ENCODE measurements around the gene CASP5.
"Not testable (repeated sequence)": the region's sequence is repeated elsewhere in the genome, so short reads cannot be mapped to it uniquely, and the experiment has no call there.

Gene CASP5

DNA sequence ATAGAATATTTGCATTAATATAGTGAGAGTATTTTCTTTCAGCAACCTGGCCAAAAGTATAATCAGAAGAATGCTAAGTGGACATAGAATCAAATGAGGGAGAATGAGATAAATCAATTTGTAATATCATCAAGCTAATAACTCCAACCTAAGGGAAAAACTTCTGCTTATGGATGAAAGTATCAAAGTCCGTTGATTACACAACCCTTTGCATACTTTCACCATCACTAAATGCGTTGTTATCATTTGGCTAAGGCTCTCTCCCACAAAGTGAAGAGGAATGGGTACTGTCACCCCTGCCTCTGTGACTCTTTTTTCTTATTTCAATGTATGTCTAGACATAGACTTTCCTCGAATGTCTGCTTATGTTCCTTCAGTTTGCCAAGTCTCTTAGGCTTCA lies 38.2 kb downstream of the CASP5 start:
- no peak overlapping the region for H3K4me3 ChIP-seq (replicated peaks in 1 of 2; ENCODE audit: low read depth in 2 of 2, low read length in 2 of 2)
- TF ChIP-seq, protein P1, sequence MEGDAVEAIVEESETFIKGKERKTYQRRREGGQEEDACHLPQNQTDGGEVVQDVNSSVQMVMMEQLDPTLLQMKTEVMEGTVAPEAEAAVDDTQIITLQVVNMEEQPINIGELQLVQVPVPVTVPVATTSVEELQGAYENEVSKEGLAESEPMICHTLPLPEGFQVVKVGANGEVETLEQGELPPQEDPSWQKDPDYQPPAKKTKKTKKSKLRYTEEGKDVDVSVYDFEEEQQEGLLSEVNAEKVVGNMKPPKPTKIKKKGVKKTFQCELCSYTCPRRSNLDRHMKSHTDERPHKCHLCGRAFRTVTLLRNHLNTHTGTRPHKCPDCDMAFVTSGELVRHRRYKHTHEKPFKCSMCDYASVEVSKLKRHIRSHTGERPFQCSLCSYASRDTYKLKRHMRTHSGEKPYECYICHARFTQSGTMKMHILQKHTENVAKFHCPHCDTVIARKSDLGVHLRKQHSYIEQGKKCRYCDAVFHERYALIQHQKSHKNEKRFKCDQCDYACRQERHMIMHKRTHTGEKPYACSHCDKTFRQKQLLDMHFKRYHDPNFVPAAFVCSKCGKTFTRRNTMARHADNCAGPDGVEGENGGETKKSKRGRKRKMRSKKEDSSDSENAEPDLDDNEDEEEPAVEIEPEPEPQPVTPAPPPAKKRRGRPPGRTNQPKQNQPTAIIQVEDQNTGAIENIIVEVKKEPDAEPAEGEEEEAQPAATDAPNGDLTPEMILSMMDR (IDR thresholded peaks at IDR 0.05; ENCODE audit: low read depth, low read length) = no peak
- no peak for DNase-seq (ENCODE audit: low read depth in 2 of 2)

DNA sequence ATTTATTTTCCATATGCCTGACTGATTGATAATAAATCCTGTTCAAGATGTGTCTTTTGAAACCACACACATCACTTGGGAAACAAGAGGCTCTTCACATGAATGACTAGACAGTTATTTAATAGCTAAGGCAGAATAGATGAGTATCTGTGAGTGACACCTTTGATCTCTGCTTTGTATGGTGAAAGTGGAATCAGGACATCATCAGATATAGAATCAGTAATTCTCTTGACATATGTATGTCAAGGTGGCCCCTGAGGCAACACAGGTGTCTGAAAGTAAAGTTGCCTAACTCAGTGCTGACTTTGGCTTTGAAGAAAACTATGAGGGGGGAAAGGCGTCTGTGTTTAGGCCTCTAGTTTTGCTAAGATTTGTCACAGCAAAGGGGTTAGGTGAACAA lies 43.1 kb downstream of the CASP5 start:
- TF ChIP-seq, protein P1 (IDR thresholded peaks at IDR 0.05; ENCODE audit: low read depth, low read length) = no peak
- DNase-seq (ENCODE audit: low read depth in 2 of 2) = no peak
- no peak overlapping the region for H3K4me3 ChIP-seq (replicated peaks in 1 of 2; ENCODE audit: low read depth in 2 of 2, low read length in 2 of 2)

DNA sequence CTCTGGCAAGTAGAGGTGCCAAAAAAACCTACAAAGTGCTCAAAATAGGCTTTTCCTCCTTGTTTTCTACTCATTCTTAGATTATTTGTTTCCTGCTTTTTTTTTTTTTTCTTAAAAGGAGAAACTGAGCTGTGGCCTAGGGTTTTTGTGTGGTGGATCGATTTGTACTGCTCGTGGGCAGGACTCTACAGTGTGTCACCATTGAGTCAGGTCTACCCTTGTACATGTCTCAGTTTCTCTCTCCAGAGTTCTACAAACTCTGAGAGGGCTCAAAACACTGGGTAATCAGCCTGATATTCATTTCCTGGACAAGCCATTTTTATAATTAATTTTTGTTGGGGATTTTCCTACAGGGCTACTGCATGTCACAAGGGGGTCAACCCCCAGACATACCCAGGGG lies 49.4 kb downstream of the CASP5 start:
- H3K4me3 ChIP-seq (replicated peaks in 1 of 2; ENCODE audit: low read depth in 2 of 2, low read length in 2 of 2) = no peak overlapping the region
- TF ChIP-seq, protein P1 (IDR thresholded peaks at IDR 0.05; ENCODE audit: low read depth, low read length) = no peak
- no peak for DNase-seq (ENCODE audit: low read depth in 2 of 2)

DNA sequence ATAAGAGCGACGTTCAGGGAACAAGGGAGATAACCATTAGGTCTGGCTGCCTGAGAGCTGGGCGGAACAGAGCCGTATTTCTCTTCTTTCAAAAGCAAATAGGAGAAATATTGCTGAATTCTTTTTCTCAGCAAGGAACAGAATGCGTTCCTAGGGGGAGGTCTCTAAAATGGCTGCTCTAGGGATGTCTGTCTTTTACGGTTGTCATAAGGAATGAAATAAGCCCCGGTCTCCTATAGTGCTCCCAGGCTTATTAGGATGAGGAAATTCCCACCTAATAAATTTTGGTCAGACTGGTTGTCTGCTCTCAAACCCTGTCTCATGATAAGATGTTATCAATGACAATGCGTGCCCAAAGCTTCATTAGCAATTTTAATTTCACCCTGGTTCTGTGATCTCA lies 50.0 kb downstream of the CASP5 start:
- DNase-seq (ENCODE audit: low read depth in 2 of 2) = not testable (repeated sequence)

DNA sequence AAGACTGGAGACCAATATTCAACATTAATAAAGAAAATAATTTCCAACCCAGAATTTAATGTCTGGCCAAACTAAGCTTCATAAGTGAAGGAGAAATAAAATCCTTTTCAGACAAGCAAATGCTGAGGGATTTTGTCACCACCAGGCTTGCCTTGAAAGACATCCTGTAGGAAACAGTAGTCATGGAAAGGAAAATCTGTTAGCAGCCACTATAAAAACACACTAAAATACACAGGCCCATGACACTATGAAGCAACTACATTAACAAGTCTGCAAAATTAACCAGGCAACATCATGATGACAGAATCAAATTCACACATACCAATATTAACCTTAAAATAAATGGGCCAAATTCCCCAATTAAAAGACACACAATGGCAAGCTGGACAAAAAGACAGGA lies 52.2 kb downstream of the CASP5 start:
- no peak for DNase-seq (ENCODE audit: low read depth in 2 of 2)
- no peak overlapping the region for H3K4me3 ChIP-seq (replicated peaks in 1 of 2; ENCODE audit: low read depth in 2 of 2, low read length in 2 of 2)
- TF ChIP-seq, protein P1 (IDR thresholded peaks at IDR 0.05; ENCODE audit: low read depth, low read length) = no peak

More for the DNA sequence above, 50.0 kb downstream of the CASP5 start:
- H3K4me3 ChIP-seq (replicated peaks in 1 of 2; ENCODE audit: low read depth in 2 of 2, low read length in 2 of 2) = not testable (repeated sequence)

DNA sequence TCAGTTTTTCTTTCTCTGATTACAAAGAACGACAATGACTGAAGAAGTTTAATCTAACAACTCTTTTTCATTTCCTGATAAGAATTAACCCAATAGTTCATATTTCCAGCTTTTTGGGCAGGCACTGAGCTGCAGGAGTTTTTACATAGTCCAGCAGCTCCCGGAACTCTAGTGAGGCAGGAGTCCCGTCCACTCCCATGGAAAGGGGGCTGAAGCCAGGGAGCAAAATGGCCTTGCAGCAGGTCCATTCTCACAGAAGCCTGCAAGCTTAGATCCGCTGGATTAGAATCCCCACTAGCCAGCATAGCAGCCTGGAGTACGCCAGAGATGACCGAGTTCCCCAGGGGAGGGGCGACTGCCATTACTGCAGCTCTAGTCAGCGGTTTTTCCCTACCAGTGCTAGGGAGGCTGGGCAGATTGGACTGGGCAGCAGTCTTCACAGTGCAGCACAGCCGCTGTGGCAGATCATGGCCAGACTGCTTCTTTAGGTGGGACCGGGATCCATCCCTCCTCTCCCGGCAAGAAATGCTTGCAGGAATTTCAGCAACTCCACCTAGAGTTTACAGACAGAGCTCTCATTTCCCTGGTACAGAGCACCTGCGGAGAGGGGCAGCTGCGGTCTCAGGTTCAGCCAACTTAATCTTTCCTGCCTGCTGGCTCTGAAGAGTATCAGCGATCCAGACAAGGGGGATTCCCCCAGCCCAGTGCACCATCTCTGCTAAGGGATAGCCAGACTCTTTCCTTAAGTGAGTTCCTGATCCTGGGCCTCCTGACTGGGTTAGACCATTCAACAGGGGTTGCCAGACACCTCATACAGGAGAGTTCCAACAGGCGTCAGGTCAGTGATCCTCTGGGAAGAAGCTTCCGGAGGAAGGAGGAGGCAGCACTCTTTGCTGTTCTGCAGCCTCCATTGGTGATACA lies 53.9 kb downstream of the CASP5 start:
- TF ChIP-seq, protein P1 (IDR thresholded peaks at IDR 0.05; ENCODE audit: low read depth, low read length) = no peak
- DNase-seq (ENCODE audit: low read depth in 2 of 2) = peak; percentile 59 to 64
- H3K4me3 ChIP-seq (replicated peaks in 1 of 2; ENCODE audit: low read depth in 2 of 2, low read length in 2 of 2) = peak overlapping the region; percentile 52 to 61

DNA sequence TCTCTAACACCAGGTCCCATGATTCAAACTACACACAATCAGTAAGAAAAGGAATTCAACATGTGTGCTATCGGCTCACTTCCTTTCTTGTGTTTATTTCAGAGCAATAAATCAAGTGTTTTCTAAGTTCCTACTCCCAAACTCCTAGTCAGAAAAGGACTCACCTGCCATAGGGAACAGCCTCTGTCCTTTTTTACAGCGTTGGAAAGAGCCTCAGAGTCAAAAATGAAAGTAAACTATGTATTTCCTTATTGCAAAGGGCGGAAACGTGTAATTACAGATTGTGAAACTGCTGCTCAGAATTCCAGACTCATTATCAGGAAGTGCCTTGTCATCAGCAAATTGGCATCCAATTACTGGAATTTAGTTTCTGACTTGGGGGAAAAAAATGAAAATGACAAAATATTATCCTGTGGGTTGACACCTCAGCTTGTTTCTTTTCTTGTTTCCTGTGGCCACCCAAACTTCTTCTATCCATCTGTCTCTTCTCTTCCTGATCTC lies 54.6 kb downstream of the CASP5 start, which contains the start of gene CASP4:
TSS of gene CASP4 (minus strand) at position 220 of the 501 bp plus-strand sequence. CDS start at position 171, 49 bp downstream.
- peak; percentile 85 to 89 for DNase-seq (ENCODE audit: low read depth in 2 of 2)
- peak within 1 kb of the TSS; percentile 52 to 61 for H3K4me3 ChIP-seq (replicated peaks in 1 of 2; ENCODE audit: low read depth in 2 of 2, low read length in 2 of 2)
- TF ChIP-seq, protein P1 (IDR thresholded peaks at IDR 0.05; ENCODE audit: low read depth, low read length) = no peak
